ENCODE data around the gene FOXA1. TPM values are rescaled to one million over a fixed set of nuclear protein-coding genes. Genes with fewer than 3 reads are reported as not detected.

The FOXA1 gene
- total RNA-seq, 4 donors from 2014 or later, result not detected

DNA sequence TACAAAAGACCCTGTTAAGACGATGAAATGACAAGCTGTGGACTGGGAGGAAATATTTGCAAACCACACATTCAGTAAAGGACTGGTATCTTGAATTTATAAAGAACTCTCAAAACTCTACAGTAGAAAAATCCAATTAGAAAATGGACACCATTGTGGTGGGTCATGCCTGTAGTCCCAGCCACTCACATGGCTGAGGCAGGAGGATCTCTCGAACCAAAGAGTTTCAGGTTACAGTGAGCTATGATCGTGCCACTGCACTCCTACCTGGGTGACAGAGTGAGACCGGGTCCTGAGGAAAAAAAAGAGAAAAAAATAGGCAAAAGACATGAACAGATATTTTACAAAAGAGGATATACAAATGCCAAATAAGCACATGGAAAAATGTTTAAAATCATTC is 42.3 kb upstream of the FOXA1 start:
- Histone ChIP-seq H3K36me3 (no peaks in the 10 kb centered on the region), H3K27ac (no peak overlapping the region), H3K9me3 (peaks cover 0 to 14% (median 0%) of the 10 kb centered on the region in 4 donors), H3K4me3 (no peak overlapping the region), H3K4me1 (no peaks in the 10 kb centered on the region), H3K27me3 (no peaks in the 10 kb centered on the region)
- 53 to 73% methylated on average over 4 of the region's 4 CpGs for WGBS, 2 donors
- no peak for TF ChIP-seq CTCF (IDR thresholded peaks at IDR 0.05)
- TF ChIP-seq POLR2A (IDR thresholded peaks at IDR 0.05), result no peak
- no peak for TF ChIP-seq EP300 (IDR thresholded peaks at IDR 0.05)
- DNase-seq (ENCODE audit: low spot score in 2 of 2), result no peak

DNA sequence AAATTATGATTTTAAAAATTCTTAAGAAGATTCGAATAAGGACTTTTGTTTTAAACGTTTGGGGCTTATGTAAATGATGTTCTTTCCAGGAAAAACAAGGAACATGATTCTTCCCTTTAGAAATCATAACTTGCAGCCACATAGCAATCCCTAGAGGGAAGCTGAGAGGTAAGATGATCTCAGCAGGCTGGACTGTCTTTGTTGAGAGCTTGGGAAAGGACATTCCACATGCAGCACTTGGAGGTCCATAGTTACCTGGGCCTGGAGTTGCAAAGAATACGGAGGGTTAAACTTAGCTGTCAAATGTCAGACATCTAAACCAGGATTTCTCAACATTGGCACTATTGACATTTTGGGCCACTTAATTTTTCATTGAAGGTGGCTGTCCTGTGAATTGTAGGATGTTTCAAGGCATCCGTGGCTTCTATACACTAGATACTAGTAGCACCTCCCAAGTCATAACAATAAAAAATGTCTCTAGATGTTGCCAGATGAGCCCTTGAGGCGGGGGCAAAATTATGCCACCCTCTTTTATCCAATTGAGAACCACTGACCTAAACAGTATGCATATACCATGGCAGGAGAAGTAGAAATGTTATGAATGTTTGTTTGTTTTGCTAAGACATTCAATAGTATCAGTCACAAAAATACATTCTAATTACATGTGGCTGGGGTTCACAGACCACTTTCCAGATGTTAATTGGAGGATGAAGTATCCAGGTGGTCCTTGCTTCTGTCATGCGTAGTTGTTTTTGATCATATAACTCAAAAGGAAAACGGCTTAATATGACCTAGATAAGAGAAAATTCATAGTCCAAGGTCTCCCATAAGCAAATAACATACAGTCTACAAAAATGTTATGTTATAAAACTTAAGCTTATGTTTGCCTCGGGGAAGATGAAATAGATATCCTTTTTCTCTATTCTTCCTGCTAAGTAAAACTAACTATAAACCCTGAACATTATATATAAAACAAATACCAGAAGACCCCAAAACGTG is 30.8 kb upstream of the FOXA1 start:
- no peak overlapping the region for H3K27ac ChIP-seq
- no peak overlapping the region for H3K4me3 ChIP-seq
- peaks cover 0 to 26% of the 10 kb centered on the region in 2 donors for H3K27me3 ChIP-seq
- 62 to 66% methylated on average over 9 of the region's 9 CpGs for WGBS, 2 donors
- no peak for DNase-seq (ENCODE audit: low spot score in 2 of 2)
- peaks cover 0 to 9% (median 0%) of the 10 kb centered on the region in 4 donors for H3K4me1 ChIP-seq
- TF ChIP-seq EP300 (IDR thresholded peaks at IDR 0.05) (no peak), POLR2A (IDR thresholded peaks at IDR 0.05) (no peak), CTCF (IDR thresholded peaks at IDR 0.05) (no peak)
- no peaks in the 10 kb centered on the region for H3K36me3 ChIP-seq
- peaks cover 0 to 24% (median 1%) of the 10 kb centered on the region in 4 donors for H3K9me3 ChIP-seq

- Histone ChIP-seq H3K27ac (no peak overlapping the region), H3K4me1 (peaks cover 0 to 9% (median 0%) of the 10 kb centered on the region in 4 donors), H3K27me3 (peaks cover 0 to 29% of the 10 kb centered on the region in 2 donors), H3K4me3 (no peak overlapping the region), H3K9me3 (peaks cover 0 to 13% (median 1%) of the 10 kb centered on the region in 4 donors), H3K36me3 (no peaks in the 10 kb centered on the region)
- TF ChIP-seq POLR2A (IDR thresholded peaks at IDR 0.05) (no peak), EP300 (IDR thresholded peaks at IDR 0.05) (no peak), CTCF (IDR thresholded peaks at IDR 0.05) (no peak)
- WGBS, 2 donors, result 90 to 100% methylated on average over 1 of the region's 1 CpG
- DNase-seq (ENCODE audit: low spot score in 2 of 2), result no peak
Observed at GRCh38 chr14:37623971-37624370, 28.9 kb upstream of the FOXA1 start.

DNA sequence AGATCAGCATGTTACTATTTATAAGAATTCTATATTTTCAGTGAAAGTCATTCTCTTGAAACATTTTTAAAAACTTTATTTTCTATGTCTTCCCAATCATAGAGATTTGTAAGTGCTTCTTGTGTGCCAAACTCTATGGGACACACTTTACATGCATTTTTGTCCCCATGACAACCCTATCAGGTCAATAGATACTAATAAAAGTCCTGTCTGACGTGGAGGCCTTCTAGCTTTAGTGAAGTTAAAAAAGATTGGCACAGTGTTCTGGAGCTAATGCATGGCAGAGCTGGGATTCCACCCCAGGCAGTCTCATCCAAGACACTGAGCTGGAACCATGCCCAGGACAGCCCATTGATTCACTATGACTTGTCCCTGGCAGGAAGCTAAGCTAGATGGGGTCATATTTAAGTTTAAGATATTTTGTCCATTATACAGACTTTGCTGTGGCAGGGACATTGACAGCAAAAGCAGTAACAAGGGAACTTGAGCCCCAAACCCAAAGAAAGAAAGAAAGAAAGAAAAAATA is 28.4 kb upstream of the FOXA1 start:
- WGBS, 2 donors, result 68 to 78% methylated on average over 1 of the region's 1 CpG
- Histone ChIP-seq H3K9me3 (peaks cover 0 to 8% (median 0%) of the 10 kb centered on the region in 4 donors), H3K27me3 (peaks cover 0 to 29% of the 10 kb centered on the region in 2 donors), H3K36me3 (no peaks in the 10 kb centered on the region), H3K27ac (no peak overlapping the region), H3K4me3 (no peak overlapping the region), H3K4me1 (peaks cover 0 to 9% (median 0%) of the 10 kb centered on the region in 4 donors)
- TF ChIP-seq EP300 (IDR thresholded peaks at IDR 0.05) (no peak), CTCF (IDR thresholded peaks at IDR 0.05) (no peak), POLR2A (IDR thresholded peaks at IDR 0.05) (no peak)
- no peak for DNase-seq (ENCODE audit: low spot score in 2 of 2)
